GM21526 (cell line): Measurements from ENCODE around the gene STEAP3.

Experiments
- ATAC-seq: cut with Tn5 transposase; IDR thresholded peaks from one replicate; pipeline ENCODE4 v1.9.1; 2021; ENCODE audit warnings: moderate library complexity; ENCODE audit not compliant: unreplicated experiment, low FRiP score

The STEAP3 gene

DNA sequence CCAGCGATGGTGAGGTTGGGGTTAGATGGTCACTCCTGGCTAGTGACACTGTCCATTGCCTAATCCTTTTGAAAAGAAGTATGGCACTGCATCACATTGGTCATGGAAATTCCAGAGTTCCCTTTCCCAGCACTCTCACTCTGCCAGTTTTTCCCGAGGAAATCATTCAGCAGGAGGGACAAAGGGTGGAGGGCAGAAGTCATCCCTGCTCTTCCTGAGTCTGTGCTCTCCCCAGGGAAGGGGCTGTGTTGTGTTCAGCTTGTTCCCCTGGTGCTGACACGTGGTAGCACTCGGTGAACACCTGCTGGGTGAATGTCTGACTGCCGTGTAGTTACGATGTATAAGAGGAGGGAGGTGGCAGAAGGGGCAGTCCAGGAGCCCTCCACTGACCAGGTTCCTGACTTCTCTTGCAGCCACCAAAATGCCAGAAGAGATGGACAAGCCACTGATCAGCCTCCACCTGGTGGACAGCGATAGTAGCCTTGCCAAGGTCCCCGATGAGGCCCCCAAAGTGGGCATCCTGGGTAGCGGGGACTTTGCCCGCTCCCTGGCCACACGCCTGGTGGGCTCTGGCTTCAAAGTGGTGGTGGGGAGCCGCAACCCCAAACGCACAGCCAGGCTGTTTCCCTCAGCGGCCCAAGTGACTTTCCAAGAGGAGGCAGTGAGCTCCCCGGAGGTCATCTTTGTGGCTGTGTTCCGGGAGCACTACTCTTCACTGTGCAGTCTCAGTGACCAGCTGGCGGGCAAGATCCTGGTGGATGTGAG is 21.6 kb downstream of the STEAP3 start:
- no peak for ATAC-seq

DNA sequence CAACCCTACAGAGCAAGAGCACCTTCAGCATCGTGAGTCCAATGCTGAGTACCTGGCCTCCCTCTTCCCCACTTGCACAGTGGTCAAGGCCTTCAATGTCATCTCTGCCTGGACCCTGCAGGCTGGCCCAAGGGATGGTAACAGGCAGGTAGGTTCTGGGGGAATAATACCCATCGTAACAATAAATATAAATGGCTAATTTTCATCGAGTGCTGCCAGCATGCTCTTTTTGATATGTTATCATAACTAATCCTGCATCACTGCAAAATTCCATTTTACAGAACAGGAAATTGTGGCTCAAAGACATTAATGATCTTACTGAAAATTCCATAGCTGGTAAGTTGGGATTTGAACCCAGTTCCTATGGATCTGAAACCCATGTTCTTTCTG is 22.2 kb downstream of the STEAP3 start:
- no peak for ATAC-seq

DNA sequence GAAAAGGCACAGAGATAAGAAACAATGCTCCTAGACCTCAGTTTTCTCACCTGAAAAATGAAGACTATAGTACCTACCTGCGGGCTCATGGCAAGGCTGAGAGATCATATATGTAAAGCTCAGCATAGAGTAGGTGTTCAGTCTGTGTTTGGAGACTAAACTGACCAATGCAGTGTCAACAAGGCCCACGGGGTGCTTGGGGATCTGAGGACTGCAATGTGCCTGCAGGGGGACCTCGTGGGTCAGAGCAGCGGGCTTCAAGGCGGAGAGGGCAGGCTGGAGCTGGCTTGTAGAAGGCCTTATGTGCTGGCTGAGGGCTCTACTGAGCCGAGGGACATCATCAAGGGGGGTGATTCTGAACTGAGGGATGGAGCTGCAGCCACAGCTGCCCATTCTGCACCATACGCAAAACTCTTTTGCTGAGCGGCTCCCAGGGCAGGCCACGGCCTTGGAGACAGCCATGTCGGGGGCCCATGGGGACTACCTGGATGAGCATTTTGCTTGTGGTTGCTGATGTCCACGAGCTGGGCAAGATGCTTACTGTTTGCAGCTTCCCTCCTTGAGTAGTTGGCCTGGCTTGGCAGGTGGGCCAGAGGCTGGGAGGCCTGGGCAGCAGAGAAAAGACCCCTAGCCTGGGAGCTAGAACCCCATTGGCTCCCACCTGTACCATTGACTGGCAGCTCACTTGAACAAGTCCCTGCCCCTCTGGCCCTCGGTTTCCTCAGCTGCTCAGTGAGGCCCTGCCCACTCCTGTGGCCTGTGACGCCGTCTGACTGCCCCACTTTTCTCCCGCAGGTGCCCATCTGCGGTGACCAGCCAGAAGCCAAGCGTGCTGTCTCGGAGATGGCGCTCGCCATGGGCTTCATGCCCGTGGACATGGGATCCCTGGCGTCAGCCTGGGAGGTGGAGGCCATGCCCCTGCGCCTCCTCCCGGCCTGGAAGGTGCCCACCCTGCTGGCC is 23.5 kb downstream of the STEAP3 start:
- ATAC-seq: no peak

DNA sequence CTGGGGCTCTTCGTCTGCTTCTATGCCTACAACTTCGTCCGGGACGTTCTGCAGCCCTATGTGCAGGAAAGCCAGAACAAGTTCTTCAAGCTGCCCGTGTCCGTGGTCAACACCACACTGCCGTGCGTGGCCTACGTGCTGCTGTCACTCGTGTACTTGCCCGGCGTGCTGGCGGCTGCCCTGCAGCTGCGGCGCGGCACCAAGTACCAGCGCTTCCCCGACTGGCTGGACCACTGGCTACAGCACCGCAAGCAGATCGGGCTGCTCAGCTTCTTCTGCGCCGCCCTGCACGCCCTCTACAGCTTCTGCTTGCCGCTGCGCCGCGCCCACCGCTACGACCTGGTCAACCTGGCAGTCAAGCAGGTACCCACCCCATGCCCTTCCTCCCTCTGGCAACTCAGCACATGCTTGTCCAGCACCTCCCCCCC is 24.2 kb downstream of the STEAP3 start:
- ATAC-seq: no peak

DNA sequence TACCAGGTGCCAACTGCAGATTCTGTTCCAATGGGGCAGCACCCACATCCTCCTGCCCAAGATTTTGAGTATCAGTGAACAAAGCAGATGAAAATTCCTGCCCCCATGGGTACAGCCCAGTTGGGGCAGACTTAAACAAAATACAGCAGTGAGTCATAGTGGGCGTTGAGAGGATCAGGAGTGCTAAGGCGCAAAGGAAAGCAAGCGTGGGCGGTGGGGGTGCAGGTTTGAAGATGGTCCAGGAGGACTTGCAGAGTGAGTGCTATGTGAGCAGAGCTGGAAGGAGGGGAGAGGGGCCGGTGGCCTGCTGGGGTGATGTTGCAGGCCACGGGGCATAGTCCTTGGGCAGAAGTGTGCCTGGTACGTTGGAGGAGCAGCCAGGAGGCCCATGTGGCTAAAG is 24.7 kb downstream of the STEAP3 start:
- ATAC-seq: no peak

DNA sequence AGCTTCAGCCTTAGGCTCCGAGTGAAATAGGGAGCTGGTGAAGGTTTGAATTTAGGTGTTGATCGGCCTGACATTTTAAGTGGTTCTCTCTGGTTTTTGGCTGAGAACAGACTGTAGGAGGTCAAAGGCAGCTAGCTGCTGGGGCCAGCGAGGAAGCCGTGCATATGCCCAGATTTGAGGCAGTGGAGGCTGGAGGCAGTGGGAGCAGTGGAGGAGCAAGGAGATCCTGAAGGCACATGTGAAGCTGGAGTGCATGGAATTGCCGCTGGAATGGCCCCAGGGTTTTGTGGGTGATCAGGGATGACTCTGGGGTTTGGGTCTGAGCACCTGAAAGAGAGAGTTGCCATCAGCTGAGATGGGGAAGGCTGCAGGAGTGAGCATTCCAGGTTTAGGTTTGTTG is 25.1 kb downstream of the STEAP3 start:
- no peak for ATAC-seq

GRCh38 chr2:119249311-119249710 is 25.7 kb downstream of the STEAP3 start:
- no peak for ATAC-seq

- ATAC-seq: no peak
Measured at GRCh38 chr2:119249855-119250717, 26.5 kb downstream of the STEAP3 start.

DNA sequence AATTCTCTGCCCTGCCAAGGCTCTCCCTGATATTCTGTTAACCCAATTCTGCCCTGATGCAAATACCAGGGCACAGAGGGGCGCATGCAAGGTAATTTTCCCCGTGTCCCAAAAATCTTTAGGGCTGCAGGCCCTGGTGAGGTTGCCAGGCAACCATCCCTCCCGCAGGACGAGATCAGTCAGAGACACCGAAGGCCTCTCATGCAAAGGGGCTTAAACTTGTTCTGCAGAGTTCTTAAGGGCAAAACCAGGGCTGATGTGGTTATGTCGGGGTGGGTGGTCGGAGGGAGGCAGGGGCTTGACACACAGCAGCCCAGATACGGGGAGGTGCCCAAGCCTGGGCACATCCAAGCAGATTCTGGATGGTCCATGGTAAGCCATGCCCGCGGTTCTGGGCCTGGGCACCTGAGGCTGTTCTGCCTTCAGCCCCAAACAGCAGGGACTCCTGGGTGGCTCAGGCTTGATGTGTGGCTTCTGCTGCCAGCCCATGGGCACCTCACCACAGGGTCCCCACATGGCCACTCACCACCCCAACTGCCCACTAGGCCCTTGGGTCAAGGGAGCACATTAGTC is 27.2 kb downstream of the STEAP3 start:
- ATAC-seq: no peak

DNA sequence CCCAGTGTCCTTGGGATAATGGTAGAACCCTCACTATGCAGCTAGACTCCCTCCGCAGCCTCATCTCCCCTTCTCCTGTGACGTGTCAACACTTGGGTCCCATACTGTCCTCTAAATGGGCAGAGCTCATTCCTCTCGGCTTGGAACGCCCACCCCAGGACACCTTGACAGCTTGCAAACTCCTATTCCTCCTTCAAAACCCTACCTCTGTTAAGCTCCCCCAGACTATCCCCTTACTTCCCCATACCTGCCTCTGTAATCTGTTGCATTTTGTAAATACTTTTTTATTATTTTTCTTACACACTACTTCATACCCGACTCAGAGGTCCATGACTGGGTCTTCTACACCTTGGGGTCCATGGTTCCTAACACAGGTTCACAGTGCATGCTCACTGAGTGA is 28.0 kb downstream of the STEAP3 start:
- ATAC-seq: no peak

GRCh38 chr2:119252186-119253113 is 28.8 kb downstream of the STEAP3 start:
- no peak for ATAC-seq

GRCh38 chr2:119253114-119253702 is 29.6 kb downstream of the STEAP3 start:
- no peak for ATAC-seq

GRCh38 chr2:119253760-119254600 is 30.3 kb downstream of the STEAP3 start:
- no peak for ATAC-seq

GRCh38 chr2:119254601-119255080 is 31.0 kb downstream of the STEAP3 start:
- ATAC-seq: no peak

- ATAC-seq: no peak
Measured at GRCh38 chr2:119255760-119256581, 32.3 kb downstream of the STEAP3 start.

DNA sequence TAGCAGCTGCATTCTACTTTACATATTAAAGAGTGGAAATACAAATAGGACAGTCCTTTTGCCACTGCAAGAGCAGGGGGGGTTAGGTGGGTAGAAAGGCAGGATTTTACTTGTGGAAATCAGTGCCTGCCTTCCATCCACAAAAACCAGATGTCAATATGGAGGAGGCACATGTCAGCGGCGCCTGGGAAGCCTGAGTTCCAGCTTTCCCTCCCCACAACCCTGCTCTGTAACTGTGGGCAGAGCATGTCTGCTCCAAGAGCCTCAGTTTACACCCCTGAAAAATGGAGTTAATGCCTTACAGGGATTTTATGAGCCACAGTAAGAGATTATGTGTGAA is 32.9 kb downstream of the STEAP3 start:
- ATAC-seq: no peak

GRCh38 chr2:119257198-119257597 is 33.6 kb downstream of the STEAP3 start:
- ATAC-seq: no peak
